Stomach (tissue), 4 donors: ENCODE data around the gene PINLYP.

Experiments
- POLR2A ChIP-seq, 4 donors: fragments of 450-650 bp; IDR thresholded peaks; one replicate each; pipeline ENCODE4 v1.6.1; 2016; ENCODE audit warnings: antibody characterized with exemption in 4 of 4, control low read depth in 2 of 4, mild to moderate bottlenecking in 1 of 4, moderate library complexity in 1 of 4
- TF ChIP-seq, protein P1 (sequence below), 7 experiments: fragments of 450-650 bp in 4 of 7; fragments of 200-600 bp in 3 of 7; sonication (generic) in 3 of 7; IDR thresholded peaks; one replicate each; pipeline ENCODE4 v1.5.1; 2016 to 2019; ENCODE audit warnings: antibody characterized with exemption in 7 of 7, control low read depth in 2 of 7, mild to moderate bottlenecking in 1 of 7

DNA sequence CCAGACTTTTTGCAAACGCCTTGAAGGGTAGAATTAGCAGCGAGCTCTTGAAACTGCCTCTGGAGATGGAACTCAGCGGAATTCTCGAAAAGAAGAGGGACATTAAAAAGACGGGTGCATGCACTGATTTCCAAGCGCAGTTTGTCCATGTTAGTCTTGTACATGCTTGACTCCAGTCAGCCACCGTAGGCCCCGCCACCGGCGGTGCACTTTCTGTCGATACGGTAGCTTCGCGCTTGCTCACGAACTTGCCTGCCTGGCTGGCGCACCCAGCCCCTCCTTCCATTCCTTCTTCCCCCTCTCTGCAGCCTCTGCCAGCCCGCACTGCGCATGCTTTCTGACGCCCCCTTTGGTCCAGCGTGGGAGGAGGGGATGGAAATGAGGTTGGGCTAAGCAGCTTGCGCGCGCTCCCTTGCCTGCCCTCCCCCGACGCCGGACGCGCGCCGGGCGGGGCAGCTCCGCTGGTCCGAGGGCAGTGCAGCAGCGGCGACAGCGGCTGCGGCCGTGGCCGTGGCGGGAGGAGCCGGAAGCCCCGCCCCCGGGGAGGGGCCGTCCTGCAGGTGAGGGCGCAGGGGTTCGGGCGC is 42.5 kb upstream of the PINLYP start, which contains the start of gene ZNF575:
- TF ChIP-seq, protein P1, sequence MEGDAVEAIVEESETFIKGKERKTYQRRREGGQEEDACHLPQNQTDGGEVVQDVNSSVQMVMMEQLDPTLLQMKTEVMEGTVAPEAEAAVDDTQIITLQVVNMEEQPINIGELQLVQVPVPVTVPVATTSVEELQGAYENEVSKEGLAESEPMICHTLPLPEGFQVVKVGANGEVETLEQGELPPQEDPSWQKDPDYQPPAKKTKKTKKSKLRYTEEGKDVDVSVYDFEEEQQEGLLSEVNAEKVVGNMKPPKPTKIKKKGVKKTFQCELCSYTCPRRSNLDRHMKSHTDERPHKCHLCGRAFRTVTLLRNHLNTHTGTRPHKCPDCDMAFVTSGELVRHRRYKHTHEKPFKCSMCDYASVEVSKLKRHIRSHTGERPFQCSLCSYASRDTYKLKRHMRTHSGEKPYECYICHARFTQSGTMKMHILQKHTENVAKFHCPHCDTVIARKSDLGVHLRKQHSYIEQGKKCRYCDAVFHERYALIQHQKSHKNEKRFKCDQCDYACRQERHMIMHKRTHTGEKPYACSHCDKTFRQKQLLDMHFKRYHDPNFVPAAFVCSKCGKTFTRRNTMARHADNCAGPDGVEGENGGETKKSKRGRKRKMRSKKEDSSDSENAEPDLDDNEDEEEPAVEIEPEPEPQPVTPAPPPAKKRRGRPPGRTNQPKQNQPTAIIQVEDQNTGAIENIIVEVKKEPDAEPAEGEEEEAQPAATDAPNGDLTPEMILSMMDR (IDR thresholded peaks at IDR 0.05) = no peak
- no peak for TF ChIP-seq POLR2A (IDR thresholded peaks at IDR 0.05)
